SKM-1 treated with dmso at 0.1 percent for 144 hours (cell line): ENCODE data around the gene NPHS1.
"Not testable (repeated sequence)": the region's sequence is repeated elsewhere in the genome, so short reads cannot be mapped to it uniquely, and the experiment has no call there.

Experiments used
- DNase-seq: peaks from one replicate; lab custom pipeline; 2025; ENCODE audit not compliant: unreplicated experiment; lab: John Stamatoyannopoulos, UW

Gene NPHS1

DNA sequence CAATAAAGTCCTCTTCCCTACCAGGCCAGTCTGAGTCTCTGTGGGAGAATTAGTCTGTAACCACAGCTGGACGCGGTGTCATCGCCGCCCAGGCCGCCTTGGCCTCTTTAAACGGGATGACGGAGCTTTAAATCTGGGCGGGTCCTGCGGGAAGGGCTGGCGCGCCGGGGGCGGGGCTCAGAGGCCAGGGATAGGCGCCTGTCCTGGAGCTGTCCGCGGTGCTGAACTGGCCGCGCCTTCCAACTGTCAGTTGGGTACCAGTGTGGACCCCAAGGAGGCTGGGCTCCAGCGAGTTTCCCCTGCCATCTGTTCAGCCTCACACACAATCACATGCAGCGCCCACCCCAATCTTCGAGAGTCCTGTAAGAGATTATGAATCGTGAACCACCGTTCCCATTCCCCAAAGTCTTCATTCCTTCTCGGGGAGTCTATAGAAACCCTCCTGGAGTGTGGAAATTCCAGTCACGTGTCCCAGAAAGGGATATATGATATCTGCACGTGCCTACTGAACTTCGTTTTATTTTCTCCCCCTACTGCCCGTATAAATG, 27.5 kb upstream of the NPHS1 start:
- peak; percentile 45 for DNase-seq

DNA sequence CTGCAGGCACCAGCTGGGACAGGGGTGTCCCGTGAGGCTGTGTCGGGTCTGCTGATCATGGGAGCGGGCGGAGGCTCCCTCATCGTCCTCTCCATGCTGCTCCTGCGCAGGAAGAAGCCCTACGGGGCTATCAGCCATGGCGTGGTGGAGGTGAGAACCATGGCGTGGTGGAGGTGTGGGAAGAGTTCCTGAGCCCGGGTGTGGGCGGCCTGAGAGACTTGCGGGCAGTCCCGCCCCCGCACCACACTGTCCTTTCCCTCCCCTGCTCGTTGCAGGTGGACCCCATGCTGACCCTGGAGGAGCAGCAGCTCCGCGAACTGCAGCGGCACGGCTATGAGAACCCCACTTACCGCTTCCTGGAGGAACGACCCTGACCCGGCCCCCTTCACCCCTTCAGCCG, 26.8 kb upstream of the NPHS1 start:
- DNase-seq: no peak

DNA sequence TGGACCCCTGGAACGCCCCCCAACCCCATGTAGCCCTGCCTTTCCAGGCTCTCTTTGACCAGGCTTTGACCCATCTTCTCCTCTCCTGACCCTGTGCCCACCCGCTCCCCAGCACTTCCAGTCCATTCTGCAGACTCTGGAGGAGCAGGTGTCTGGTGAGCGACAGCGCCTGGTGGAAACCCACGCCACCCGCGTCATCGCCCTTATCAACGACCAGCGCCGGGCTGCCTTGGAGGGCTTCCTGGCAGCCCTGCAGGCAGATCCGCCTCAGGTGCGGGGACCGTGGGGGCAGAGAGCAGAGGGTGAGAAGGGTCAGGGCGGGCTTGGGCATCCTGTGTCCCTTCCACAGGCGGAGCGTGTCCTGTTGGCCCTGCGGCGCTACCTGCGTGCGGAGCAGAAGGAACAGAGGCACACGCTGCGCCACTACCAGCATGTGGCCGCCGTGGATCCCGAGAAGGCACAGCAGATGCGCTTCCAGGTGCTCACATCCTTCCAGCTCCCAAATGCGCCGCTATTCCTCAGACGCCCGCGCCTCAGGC, 22.2 kb upstream of the NPHS1 start:
- DNase-seq: no peak

DNA sequence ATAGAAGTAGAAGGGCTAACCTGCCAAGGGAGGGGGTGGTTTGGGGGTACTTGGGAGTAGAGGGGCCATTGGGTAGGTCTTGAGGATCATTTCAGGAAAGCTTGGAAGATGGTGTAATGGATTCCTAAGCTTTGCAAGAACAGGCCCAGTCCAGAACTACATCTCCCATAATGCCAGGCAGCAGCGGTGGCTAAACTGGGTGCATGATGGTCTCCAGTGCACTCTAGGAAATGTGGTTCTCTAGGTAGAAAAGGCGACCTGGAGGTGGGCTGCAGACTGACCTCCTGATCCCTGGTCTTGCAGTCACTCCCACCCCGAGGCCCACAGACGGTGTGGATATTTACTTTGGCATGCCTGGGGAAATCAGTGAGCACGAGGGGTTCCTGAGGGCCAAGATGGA, 19.9 kb upstream of the NPHS1 start:
- no peak for DNase-seq

- DNase-seq: no peak
Observed at GRCh38 chr19:35871611-35872010, 19.3 kb upstream of the NPHS1 start.

- DNase-seq: no peak
Observed at GRCh38 chr19:35870798-35871197, 18.5 kb upstream of the NPHS1 start.

GRCh38 chr19:35870124-35870736, 17.9 kb upstream of the NPHS1 start:
- not testable (repeated sequence) for DNase-seq

DNA sequence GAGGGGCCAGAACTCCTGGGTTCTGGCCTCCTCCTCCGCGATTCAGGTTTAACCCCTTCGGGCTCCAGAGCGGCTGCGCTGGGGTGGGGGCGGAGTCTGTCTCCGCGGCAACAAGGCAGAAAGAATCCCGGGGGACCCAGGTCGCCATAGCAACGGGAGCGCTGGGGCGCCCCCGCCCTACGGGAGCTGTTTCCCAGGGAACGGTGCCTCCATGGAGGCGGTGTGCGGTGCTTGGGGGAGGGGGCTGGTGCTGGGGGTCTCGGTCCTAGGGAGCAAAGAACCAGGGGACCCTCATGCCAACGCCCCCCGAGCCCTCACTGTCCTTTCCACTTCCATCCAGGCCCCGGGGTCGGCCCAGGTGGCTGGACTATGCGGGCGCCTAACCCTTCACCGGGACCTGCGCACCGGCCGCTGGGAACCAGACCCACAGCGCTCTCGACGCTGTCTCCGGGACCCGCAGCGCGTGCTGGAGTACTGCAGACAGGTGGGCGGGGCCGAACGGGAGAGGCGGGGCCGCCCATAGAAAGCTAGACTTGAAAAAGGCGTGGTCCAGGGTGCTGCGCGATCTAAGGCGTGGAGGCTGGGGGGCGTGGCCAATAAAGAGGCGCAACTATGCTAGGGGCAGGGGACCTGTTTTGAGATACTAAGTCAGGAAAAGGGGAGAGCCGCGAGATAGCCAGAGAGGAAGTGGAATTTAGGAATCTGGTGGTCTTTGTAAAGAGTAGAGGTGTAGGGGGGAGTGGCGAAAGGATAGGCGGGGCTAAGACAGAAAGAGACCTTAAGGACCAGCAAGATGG, 17.2 kb upstream of the NPHS1 start:
- peak; percentile 53 for DNase-seq

DNA sequence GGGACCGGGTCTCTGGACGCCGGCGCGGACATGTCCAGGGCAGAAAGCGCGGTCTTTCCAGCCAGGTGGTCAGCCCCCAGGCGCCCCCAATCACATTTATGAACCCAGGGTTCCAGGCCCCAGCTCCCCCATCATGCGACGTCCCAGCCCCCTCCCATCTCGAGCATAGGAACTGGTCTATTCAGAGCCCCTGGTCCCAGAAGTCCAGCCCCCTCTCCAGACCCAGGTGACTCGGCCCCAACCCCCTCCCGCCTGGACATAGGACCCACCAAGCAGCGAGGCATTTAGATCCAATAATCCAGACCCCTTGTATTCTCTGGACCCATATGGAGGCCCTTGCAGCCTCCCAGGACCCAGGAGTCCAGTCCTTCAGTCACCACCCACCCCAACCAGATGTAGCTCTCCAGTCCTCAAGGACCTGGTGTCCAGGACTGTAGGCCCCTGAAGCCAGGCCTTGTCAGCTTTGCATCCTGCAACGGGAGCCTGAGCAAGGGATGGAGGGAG, 16.6 kb upstream of the NPHS1 start:
- DNase-seq: no peak

- DNase-seq: no peak
Observed at GRCh38 chr19:35868172-35868822, 16.0 kb upstream of the NPHS1 start, which contains the start of gene APLP1. Gene APLP1 (plus strand): TSS chr19:35868574. CDS start chr19:35868637, 63 bp downstream.

- no peak for DNase-seq
Observed at GRCh38 chr19:35863018-35863417, 10.7 kb upstream of the NPHS1 start.

- no peak for DNase-seq
Observed at GRCh38 chr19:35862528-35862927, 10.2 kb upstream of the NPHS1 start.

GRCh38 chr19:35861640-35862160, 9.4 kb upstream of the NPHS1 start:
- DNase-seq: no peak

DNA sequence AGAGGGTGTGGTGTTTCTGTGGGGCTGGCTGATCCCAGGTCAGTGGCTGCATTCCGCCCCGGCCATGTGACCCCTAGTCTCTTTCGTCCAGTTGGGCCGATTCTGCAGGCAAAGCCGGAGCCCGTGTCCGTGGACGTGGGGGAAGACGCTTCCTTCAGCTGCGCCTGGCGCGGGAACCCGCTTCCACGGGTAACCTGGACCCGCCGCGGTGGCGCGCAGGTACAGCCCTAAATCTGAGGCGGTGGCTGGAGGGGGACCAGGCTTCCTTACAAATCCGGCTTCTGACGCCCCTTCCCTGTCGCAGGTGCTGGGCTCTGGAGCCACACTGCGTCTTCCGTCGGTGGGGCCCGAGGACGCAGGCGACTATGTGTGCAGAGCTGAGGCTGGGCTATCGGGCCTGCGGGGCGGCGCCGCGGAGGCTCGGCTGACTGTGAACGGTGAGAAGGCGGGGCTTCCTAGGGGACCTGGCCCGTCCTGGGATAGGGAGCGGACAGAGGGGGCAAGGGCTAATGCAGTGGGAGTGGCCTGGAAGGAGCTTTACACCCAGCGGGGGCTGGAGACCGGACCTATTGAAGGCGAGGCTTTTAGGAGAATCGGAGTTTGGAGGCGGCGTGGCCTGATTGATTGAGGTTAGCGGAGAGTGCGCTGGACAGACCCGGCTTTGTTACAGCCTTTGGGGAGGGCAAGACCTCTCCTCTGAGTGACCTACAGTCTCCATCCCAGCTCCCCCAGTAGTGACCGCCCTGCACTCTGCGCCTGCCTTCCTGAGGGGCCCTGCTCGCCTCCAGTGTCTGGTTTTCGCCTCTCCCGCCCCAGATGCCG, 8.7 kb upstream of the NPHS1 start:
- no peak for DNase-seq

- DNase-seq: no peak
Observed at GRCh38 chr19:35860436-35860817, 8.1 kb upstream of the NPHS1 start.

DNA sequence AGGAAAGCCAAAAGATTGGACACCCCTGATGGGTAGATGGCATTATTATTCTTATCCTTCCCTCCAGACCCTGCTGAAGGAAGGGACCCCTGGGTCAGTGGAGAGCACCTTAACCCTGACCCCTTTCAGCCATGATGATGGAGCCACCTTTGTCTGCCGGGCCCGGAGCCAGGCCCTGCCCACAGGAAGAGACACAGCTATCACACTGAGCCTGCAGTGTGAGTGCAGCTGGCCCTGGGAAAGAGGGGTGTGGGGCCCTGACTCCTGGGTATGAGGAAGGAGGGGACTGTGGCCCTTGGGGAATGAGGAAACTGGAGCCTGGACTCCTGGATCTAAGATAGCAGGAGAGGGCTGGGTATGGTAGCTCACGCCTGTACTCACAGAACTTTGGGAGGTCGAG, 7.1 kb upstream of the NPHS1 start:
- DNase-seq: no peak

DNA sequence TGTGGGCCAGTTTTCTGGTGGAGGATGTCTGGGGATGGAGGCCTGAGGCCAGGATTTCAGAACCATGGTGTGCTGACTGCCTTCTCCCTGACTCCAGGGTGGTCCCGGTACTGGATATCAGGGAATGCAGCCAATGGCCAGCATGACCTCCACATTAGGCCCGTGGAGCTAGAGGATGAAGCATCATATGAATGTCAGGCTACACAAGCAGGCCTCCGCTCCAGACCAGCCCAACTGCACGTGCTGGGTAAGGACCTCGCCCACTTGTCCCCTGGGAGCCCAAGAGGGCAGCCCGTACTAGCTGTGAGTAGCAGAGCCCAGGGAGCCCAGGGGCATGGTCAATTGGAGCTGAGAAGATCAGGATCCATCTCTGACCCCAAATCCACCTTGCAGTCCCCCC, 6.0 kb upstream of the NPHS1 start:
- no peak for DNase-seq

DNA sequence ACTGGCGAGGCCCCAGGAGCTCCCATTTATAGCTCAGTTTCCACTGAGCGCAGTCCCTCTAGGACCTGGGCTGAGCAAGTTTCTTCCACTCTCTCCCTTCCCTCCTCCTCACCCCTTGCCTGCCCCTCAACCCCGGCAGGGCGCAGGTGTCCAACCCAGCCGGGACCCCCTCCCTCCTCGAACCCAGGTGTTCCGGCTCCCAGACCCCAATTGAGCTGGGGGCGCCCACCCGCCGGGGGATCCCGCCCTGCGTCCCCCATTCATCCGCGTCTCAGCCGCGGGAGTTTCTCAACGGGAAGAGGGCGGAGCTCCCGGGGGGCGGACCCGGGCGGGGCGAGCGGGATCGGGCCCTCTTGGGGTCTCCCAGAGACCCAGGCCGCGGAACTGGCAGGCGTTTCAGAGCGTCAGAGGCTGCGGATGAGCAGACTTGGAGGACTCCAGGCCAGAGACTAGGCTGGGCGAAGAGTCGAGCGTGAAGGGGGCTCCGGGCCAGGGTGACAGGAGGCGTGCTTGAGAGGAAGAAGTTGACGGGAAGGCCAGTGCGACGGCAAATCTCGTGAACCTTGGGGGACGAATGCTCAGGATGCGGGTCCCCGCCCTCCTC, 4.3 kb upstream of the NPHS1 start, which contains the start of gene KIRREL2:
TSS of gene KIRREL2 (plus strand) at position 366 of the 604 bp plus-strand sequence. CDS start at position 575, 209 bp downstream.
- DNase-seq: no peak

- DNase-seq: no peak
Observed at GRCh38 chr19:35853038-35853756, 893 bp upstream of the NPHS1 start.
